Midbrain (tissue), 1 donor: ENCODE results near the gene GABRB1.
"Not testable (repeated sequence)": the region's sequence is repeated elsewhere in the genome, so short reads cannot be mapped to it uniquely, and the experiment has no call there.

Source experiments
- DNase-seq: peaks from one replicate; lab custom pipeline; 2025; lab: John Stamatoyannopoulos, UW

Gene GABRB1

GRCh38 chr4:47290873-47291272 lies 259.5 kb downstream of the GABRB1 start:
- DNase-seq, result not testable (repeated sequence)

GRCh38 chr4:47309165-47309564 lies 277.8 kb downstream of the GABRB1 start:
- DNase-seq, result no peak

GRCh38 chr4:47312170-47312569 lies 280.8 kb downstream of the GABRB1 start:
- no peak for DNase-seq

- no peak for DNase-seq
Observed at GRCh38 chr4:47313384-47313783, 282.0 kb downstream of the GABRB1 start.

- DNase-seq, result no peak
Observed at GRCh38 chr4:47315346-47315745, 284.0 kb downstream of the GABRB1 start.

GRCh38 chr4:47326025-47326424 lies 294.7 kb downstream of the GABRB1 start:
- DNase-seq, result no peak

- no peak for DNase-seq
Observed at GRCh38 chr4:47330866-47331265, 299.5 kb downstream of the GABRB1 start.

- no peak for DNase-seq
Observed at GRCh38 chr4:47334652-47335051, 303.3 kb downstream of the GABRB1 start.

GRCh38 chr4:47337893-47338292 lies 306.5 kb downstream of the GABRB1 start:
- DNase-seq, result no peak

- no peak for DNase-seq
Observed at GRCh38 chr4:47340914-47341313, 309.5 kb downstream of the GABRB1 start.

GRCh38 chr4:47342796-47343195 lies 311.4 kb downstream of the GABRB1 start:
- DNase-seq, result no peak

- DNase-seq, result no peak
Observed at GRCh38 chr4:47349326-47349725, 318.0 kb downstream of the GABRB1 start.

GRCh38 chr4:47355568-47355967 lies 324.2 kb downstream of the GABRB1 start:
- no peak for DNase-seq

GRCh38 chr4:47359891-47360290 lies 328.5 kb downstream of the GABRB1 start:
- DNase-seq, result no peak

GRCh38 chr4:47367761-47368160 lies 336.4 kb downstream of the GABRB1 start:
- DNase-seq, result no peak

- no peak for DNase-seq
Observed at GRCh38 chr4:47368211-47368610, 336.8 kb downstream of the GABRB1 start.

- no peak for DNase-seq
Observed at GRCh38 chr4:47372561-47372960, 341.2 kb downstream of the GABRB1 start.

- no peak for DNase-seq
Observed at GRCh38 chr4:47373174-47373573, 341.8 kb downstream of the GABRB1 start.

- no peak for DNase-seq
Observed at GRCh38 chr4:47373709-47374108, 342.3 kb downstream of the GABRB1 start.

GRCh38 chr4:47374477-47374876 lies 343.1 kb downstream of the GABRB1 start:
- no peak for DNase-seq

- not testable (repeated sequence) for DNase-seq
Observed at GRCh38 chr4:47378021-47378530, 346.7 kb downstream of the GABRB1 start.

- no peak for DNase-seq
Observed at GRCh38 chr4:47381172-47381571, 349.8 kb downstream of the GABRB1 start.

- no peak for DNase-seq
Observed at GRCh38 chr4:47382846-47383360, 351.5 kb downstream of the GABRB1 start.

GRCh38 chr4:47383829-47384427 lies 352.6 kb downstream of the GABRB1 start:
- peak; percentile 44 for DNase-seq
